Tibial nerve (tissue), 4 donors: Measurements from ENCODE around the gene FCN3. TPM values are rescaled to one million over a fixed set of nuclear protein-coding genes. Genes with fewer than 3 reads are reported as not detected.

Experiments used
- DNase-seq, 2 donors: peaks; one replicate each; pipeline ENCODE4 v3.0.0-alpha.2; 2019; ENCODE audit warnings: low spot score in 2 of 2
- H3K27ac ChIP-seq, 4 donors: fragments of 200-600 bp; sonication (generic) in 3 of 4; one replicate each; pipeline ENCODE4 v1.5.1; 2017 to 2019; ENCODE audit warnings: mild to moderate bottlenecking in 1 of 4
- H3K27me3 ChIP-seq, 2 donors: fragments of 200-600 bp; sonication (generic) in 1 of 2; one replicate each; pipeline versions ENCODE4 v1.5.1 to v1.6.0; 2017 to 2019
- H3K36me3 ChIP-seq, 3 donors: fragments of 200-600 bp; sonication (generic); one replicate each; pipeline ENCODE4 v1.5.1; 2018 to 2019
- H3K4me1 ChIP-seq, 4 donors: fragments of 200-600 bp; sonication (generic) in 3 of 4; one replicate each; pipeline ENCODE4 v1.5.1; 2017 to 2019
- H3K4me3 ChIP-seq, 4 donors: fragments of 200-600 bp; sonication (generic) in 3 of 4; one replicate each; pipeline ENCODE4 v1.5.1; 2017 to 2019; ENCODE audit warnings: mild to moderate bottlenecking in 1 of 4, moderate library complexity in 1 of 4
- H3K9me3 ChIP-seq, 4 donors: fragments of 200-600 bp; sonication (generic) in 3 of 4; one replicate each; pipeline ENCODE4 v1.5.1; 2017 to 2019
- EP300 ChIP-seq, 2 donors: sonication (generic); formaldehyde crosslinking; IDR thresholded peaks; one replicate each; pipeline ENCODE4 v1.6.1; 2017; ENCODE audit warnings: antibody characterized with exemption in 2 of 2, mild to moderate bottlenecking in 1 of 2
- POLR2A ChIP-seq, 2 donors: fragments of 450-650 bp; IDR thresholded peaks; one replicate each; pipeline ENCODE4 v1.6.1; 2017; ENCODE audit warnings: antibody characterized with exemption in 2 of 2, mild to moderate bottlenecking in 2 of 2, moderate library complexity in 2 of 2
- WGBS, 2 donors: methylation state at CpG; one replicate each; pipeline ENCODE4 v1.1.5; 2018; 5-methylcytosine and 5-hydroxymethylcytosine counted together
- total RNA-seq, 4 donors: library from RNA; depleted of rRNA; stranded (reverse); fragments of >200 nt; gene quantifications; one replicate each; pipeline ENCODE4 v1.1.0, GENCODE V29; 2016
- TF ChIP-seq, protein P1 (sequence below), 5 experiments: fragments of 200-600 bp in 3 of 5; fragments of 450-650 bp in 2 of 5; sonication (generic) in 3 of 5; IDR thresholded peaks; one replicate each; pipeline ENCODE4 v1.5.1; 2016 to 2019; ENCODE audit warnings: antibody characterized with exemption in 5 of 5, mild to moderate bottlenecking in 3 of 5, moderate library complexity in 2 of 5

Gene FCN3
- total RNA-seq, 4 donors from 2014 or later = 2.5 to 8.7 (median 3.7) TPM; not detected in 1

DNA sequence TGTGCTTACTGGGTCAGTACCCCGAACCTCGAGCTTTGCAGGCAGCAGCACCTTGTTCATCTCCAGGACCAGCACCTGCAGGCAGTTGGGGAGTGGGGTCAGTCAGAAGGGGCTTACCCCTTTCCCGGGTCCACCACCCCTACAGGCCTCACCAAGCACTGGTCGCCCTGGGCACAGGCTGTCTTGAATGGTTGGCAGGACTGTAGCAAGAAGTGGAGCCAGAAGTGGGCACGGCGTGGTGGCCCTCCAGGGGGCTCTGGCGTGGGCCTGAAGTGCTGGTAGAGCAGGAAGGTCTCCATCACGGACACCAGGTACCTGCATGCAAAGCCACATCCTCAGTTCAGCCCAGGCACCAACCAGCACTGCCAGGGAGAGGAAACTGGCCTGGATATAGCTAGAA is 13.1 kb downstream of the FCN3 start:
- H3K4me3 ChIP-seq = no peak overlapping the region
- peaks cover 0 to 52% (median 23%) of the 10 kb centered on the region in 4 donors for H3K4me1 ChIP-seq
- H3K36me3 ChIP-seq = peaks cover 0 to 80% (median 9%) of the 10 kb centered on the region in 3 donors
- no peaks in the 10 kb centered on the region for H3K9me3 ChIP-seq
- H3K27me3 ChIP-seq = no peaks in the 10 kb centered on the region
- H3K27ac ChIP-seq = no peak overlapping the region
- TF ChIP-seq EP300 (IDR thresholded peaks at IDR 0.05) (no peak), POLR2A (IDR thresholded peaks at IDR 0.05) (no peak)
- TF ChIP-seq, protein P1, sequence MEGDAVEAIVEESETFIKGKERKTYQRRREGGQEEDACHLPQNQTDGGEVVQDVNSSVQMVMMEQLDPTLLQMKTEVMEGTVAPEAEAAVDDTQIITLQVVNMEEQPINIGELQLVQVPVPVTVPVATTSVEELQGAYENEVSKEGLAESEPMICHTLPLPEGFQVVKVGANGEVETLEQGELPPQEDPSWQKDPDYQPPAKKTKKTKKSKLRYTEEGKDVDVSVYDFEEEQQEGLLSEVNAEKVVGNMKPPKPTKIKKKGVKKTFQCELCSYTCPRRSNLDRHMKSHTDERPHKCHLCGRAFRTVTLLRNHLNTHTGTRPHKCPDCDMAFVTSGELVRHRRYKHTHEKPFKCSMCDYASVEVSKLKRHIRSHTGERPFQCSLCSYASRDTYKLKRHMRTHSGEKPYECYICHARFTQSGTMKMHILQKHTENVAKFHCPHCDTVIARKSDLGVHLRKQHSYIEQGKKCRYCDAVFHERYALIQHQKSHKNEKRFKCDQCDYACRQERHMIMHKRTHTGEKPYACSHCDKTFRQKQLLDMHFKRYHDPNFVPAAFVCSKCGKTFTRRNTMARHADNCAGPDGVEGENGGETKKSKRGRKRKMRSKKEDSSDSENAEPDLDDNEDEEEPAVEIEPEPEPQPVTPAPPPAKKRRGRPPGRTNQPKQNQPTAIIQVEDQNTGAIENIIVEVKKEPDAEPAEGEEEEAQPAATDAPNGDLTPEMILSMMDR (IDR thresholded peaks at IDR 0.05) = no peak
- WGBS, 2 donors = 85 to 88% methylated on average over 7 to 8 of the region's 8 CpGs
- no peak for DNase-seq

DNA sequence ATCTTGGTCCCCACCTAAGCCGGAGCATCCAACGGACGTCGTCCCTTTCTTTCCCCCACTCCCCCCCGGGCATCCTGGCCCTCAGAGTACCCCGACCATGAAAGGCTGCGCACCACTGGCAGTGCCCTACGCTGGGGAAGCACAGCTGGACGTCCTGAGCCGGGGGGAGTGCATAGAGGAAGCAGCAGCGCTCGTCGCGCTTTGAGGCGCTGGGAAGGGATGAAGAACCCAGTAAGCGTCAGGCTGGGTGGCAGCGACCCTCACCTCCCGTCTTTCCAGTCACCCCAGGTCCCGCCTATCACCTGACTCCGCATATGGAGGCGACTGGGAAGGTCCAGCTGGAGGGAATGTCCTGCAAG is 13.6 kb downstream of the FCN3 start:
- TF ChIP-seq, protein P1 (IDR thresholded peaks at IDR 0.05) = no peak
- no peak for TF ChIP-seq POLR2A (IDR thresholded peaks at IDR 0.05)
- TF ChIP-seq EP300 (IDR thresholded peaks at IDR 0.05) = no peak
- no peak overlapping the region for H3K27ac ChIP-seq
- H3K9me3 ChIP-seq = no peaks in the 10 kb centered on the region
- H3K4me3 ChIP-seq = no peak overlapping the region
- no peaks in the 10 kb centered on the region for H3K27me3 ChIP-seq
- H3K4me1 ChIP-seq = peaks cover 0 to 52% (median 24%) of the 10 kb centered on the region in 4 donors
- 78 to 81% methylated on average over 21 of the region's 21 CpGs for WGBS, 2 donors
- no peak for DNase-seq
- H3K36me3 ChIP-seq = peaks cover 2 to 86% (median 12%) of the 10 kb centered on the region in 3 donors

DNA sequence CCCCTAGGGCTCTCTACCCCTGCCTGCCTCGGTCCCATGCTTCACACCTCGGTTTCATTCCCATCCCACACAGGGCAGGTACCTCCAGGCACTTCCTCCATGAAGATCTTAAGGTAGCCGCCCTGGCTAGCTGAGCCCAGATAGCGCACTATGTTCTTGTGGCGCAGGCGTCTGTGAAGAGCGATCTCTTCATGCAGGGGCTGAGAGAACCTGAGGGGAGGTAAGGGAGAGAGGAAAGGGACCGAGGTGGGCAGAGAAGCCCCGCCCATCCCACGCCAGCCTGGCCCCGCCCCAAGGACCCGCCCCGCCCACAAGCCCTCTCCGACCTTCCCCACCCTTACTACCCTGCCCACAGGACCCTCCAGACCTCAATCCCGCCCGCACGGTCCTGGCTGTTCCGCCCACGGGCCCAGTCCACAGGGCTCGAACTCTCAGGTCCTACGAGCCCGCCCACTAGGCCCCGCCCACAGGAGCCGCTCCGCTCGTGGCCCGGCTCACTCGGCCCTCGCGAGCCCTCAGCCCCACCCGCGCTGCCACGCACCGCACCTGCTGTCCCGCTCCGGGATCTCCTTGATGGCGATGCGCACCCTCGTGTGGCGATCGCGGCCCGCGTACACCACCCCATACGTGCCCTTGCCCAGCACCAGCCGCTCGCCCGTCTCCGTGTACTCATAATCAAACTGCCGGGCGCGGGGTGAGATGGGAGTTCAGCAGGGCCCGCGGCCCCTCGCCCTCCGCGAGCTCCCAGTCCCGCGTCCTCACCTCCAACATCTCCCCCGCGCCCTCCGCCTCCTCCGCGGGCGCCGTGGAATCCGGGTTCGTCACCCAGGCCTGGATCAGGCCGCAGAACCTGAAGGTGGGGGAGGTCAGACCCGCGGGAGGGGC is 14.2 kb downstream of the FCN3 start:
- Histone ChIP-seq H3K27ac (peak overlapping the region in 1 of 4 donors; percentile 16), H3K27me3 (no peaks in the 10 kb centered on the region), H3K4me3 (peak overlapping the region in 2 of 4 donors; percentile 32 to 39), H3K9me3 (no peaks in the 10 kb centered on the region), H3K36me3 (peaks cover 3 to 92% (median 12%) of the 10 kb centered on the region in 3 donors), H3K4me1 (peaks cover 0 to 52% (median 24%) of the 10 kb centered on the region in 4 donors)
- TF ChIP-seq, protein P1 (IDR thresholded peaks at IDR 0.05) = no peak
- TF ChIP-seq EP300 (IDR thresholded peaks at IDR 0.05) (no peak), POLR2A (IDR thresholded peaks at IDR 0.05) (no peak)
- no peak for DNase-seq
- WGBS, 2 donors = 49 to 52% methylated on average over 61 to 64 of the region's 71 CpGs

DNA sequence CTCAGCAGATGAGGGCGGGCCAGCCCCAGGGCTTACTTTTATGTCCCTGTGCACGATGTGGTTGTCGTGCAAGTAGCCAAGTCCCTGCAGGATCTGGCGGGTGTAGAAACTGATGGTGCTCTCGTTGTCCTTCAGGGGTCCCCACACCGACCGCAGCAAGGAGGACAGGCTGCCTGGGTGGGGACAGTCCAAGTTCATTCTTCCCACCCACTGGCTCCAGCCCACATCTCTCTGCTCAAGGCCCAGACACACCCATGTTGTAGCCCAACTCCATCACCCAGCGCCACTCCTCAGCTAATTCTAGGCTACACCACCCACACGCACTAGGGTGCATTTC is 14.8 kb downstream of the FCN3 start:
- Histone ChIP-seq H3K27ac (no peak overlapping the region), H3K9me3 (no peaks in the 10 kb centered on the region), H3K27me3 (no peaks in the 10 kb centered on the region), H3K4me1 (peaks cover 0 to 47% (median 19%) of the 10 kb centered on the region in 4 donors), H3K4me3 (no peak overlapping the region), H3K36me3 (peaks cover 3 to 98% (median 12%) of the 10 kb centered on the region in 3 donors)
- TF ChIP-seq, protein P1 (IDR thresholded peaks at IDR 0.05) = no peak
- TF ChIP-seq EP300 (IDR thresholded peaks at IDR 0.05) = no peak
- 61 to 72% methylated on average over 8 to 9 of the region's 9 CpGs for WGBS, 2 donors
- no peak for DNase-seq

DNA sequence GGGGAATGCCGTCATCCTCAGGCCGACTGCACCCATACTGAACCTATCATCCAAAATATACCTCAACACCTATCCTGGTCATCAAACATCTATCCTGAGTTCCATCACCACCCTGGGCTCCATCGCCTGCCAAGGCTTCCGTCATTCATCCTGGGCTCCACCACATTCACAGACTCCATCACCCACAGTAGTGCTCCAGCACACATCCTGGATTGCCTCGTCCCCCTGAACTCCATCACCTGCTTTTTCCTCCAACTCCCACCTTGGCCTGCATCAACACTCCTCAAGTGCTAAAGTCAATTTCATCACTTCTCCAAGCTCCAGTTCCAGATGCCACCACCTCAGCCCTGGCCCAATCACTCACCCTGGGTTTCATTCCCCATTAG is 15.7 kb downstream of the FCN3 start:
- WGBS, 2 donors = 94 to 95% methylated on average over 5 of the region's 5 CpGs
- TF ChIP-seq EP300 (IDR thresholded peaks at IDR 0.05) = no peak
- TF ChIP-seq, protein P1 (IDR thresholded peaks at IDR 0.05) = no peak
- no peak for TF ChIP-seq POLR2A (IDR thresholded peaks at IDR 0.05)
- no peak overlapping the region for H3K27ac ChIP-seq
- DNase-seq = no peak
- H3K4me1 ChIP-seq = peaks cover 0 to 38% (median 11%) of the 10 kb centered on the region in 4 donors
- peaks cover 3 to 98% (median 12%) of the 10 kb centered on the region in 3 donors for H3K36me3 ChIP-seq
- no peaks in the 10 kb centered on the region for H3K27me3 ChIP-seq
- H3K9me3 ChIP-seq = no peaks in the 10 kb centered on the region
- H3K4me3 ChIP-seq = no peak overlapping the region
